H1 (cell line): ENCODE measurements around the gene STPG1. TPM values are rescaled to one million over a fixed set of nuclear protein-coding genes. Genes with fewer than 3 reads are reported as not detected.

Source experiments
- CTCF ChIA-PET: fragments of 300-600 bp; sonication (Branson Sonifier 250); formaldehyde crosslinking; loops from one replicate; lab custom pipeline; 2021; ENCODE audit not compliant: partially characterized antibody; lab: Charles Lee
- POLR2A ChIA-PET: fragments of 300-600 bp; sonication (Branson Sonifier 250); formaldehyde crosslinking; loops from one replicate; lab custom pipeline; 2021; ENCODE audit warnings: inconsistent platforms; ENCODE audit not compliant: partially characterized antibody; lab: Charles Lee
- DNase-seq, 2 experiments: peaks; one replicate each; pipeline versions ENCODE4 v3.0.0 to v3.0.0-alpha.2; 2010 to 2022; ENCODE audit warnings: low spot score in 2 of 2, low read depth in 1 of 2, mixed read lengths in 1 of 2
- FAIRE-seq: peaks from 2 replicates; lab custom pipeline; 2011; peaks lifted over from hg19 to GRCh38; lab: Jason Lieb, UNC
- H2AFZ ChIP-seq: 2 replicates; pipeline ENCODE4 v1.8.1; 2012; ENCODE audit warnings: low read length, inconsistent platforms
- H2AK5ac ChIP-seq: 2 replicates; pipeline ENCODE4 v1.6.1; 2013; ENCODE audit warnings: low read depth, low read length
- H2BK120ac ChIP-seq: replicated peaks from 2 replicates; pipeline ENCODE3; 2013; ENCODE audit warnings: low read depth, low read length, inconsistent platforms
- H2BK12ac ChIP-seq: 2 replicates; pipeline ENCODE4 v1.6.1; 2013; ENCODE audit warnings: low read depth, low read length
- H2BK15ac ChIP-seq: 2 replicates; pipeline ENCODE4 v1.6.1; 2013; ENCODE audit warnings: low read length
- H2BK20ac ChIP-seq: 2 replicates; pipeline ENCODE4 v1.6.1; 2013; ENCODE audit warnings: low read length
- H2BK5ac ChIP-seq: 2 replicates; pipeline ENCODE4 v1.6.1; 2013; ENCODE audit warnings: low read depth, low read length
- H3K14ac ChIP-seq: 2 replicates; pipeline ENCODE4 v1.6.1; 2013; ENCODE audit warnings: inconsistent platforms; ENCODE audit not compliant: insufficient read length
- H3K18ac ChIP-seq: 2 replicates; pipeline ENCODE4 v1.6.1; 2013; ENCODE audit warnings: low read length; ENCODE audit errors: extremely low read depth
- H3K23ac ChIP-seq: 2 replicates; pipeline ENCODE4 v1.6.1; 2013; ENCODE audit warnings: inconsistent platforms; ENCODE audit not compliant: insufficient read length
- H3K23me2 ChIP-seq: 2 replicates; pipeline ENCODE4 v1.6.1; 2013; ENCODE audit warnings: low read depth, low read length
- H3K27ac ChIP-seq: 2 replicates; pipeline ENCODE4 v1.6.1; 2011; ENCODE audit warnings: low read depth, low read length, inconsistent platforms
- H3K27me3 ChIP-seq, 4 experiments: replicated peaks in 1 of 4; 1 replicate in 1 of 4; 2 replicates in 3 of 4; pipeline versions ENCODE4 v1.6.1 to v1.8.1; 2011 to 2013; ENCODE audit warnings: low read length in 3 of 4, mild to moderate bottlenecking in 3 of 4, inconsistent platforms in 2 of 4, mixed read lengths in 2 of 4, moderate library complexity in 1 of 4; ENCODE audit not compliant: control insufficient read depth in 3 of 4, insufficient read depth in 3 of 4; ENCODE audit errors: extremely low read depth in 1 of 4
- H3K36me3 ChIP-seq, 4 experiments: 2 replicates each; pipeline versions ENCODE4 v1.6.1 to v1.8.1; 2011 to 2013; ENCODE audit warnings: mild to moderate bottlenecking in 4 of 4, low read length in 3 of 4, moderate library complexity in 2 of 4, control low read depth in 1 of 4, inconsistent platforms in 1 of 4; ENCODE audit not compliant: insufficient read depth in 4 of 4, control insufficient read depth in 2 of 4
- H3K4ac ChIP-seq: replicated peaks from 2 replicates; pipeline ENCODE3; 2013; ENCODE audit warnings: low read length, low read depth, mixed read lengths, inconsistent platforms; ENCODE audit not compliant: insufficient read length
- H3K4me1 ChIP-seq, 4 experiments: replicated peaks in 1 of 4; 1 replicate in 1 of 4; 2 replicates in 3 of 4; pipeline versions ENCODE4 v1.6.1 to v1.8.1; 2011 to 2013; ENCODE audit warnings: low read length in 3 of 4, inconsistent platforms in 2 of 4, mixed read lengths in 1 of 4; ENCODE audit not compliant: insufficient read depth in 4 of 4, control insufficient read depth in 3 of 4
- H3K4me2 ChIP-seq, 2 experiments: 2 replicates each; pipeline versions ENCODE4 v1.6.1 to v1.8.1; 2011 to 2013; ENCODE audit warnings: low read depth in 2 of 2, low read length in 2 of 2, control low read depth in 1 of 2, inconsistent platforms in 1 of 2, mild to moderate bottlenecking in 1 of 2; ENCODE audit not compliant: insufficient read depth in 1 of 2
- H3K4me3 ChIP-seq, 4 experiments: fragments of 200-600, 300-600 bp in 1 of 4; sonication (generic), shearing (Covaris generic), sonication (Bioruptor Twin) in 1 of 4; 2 replicates each; pipeline versions ENCODE4 v1.5.1 to v1.8.1; 2011 to 2016; ENCODE audit warnings: low read length in 4 of 4, low read depth in 3 of 4, control low read depth in 2 of 4, inconsistent platforms in 2 of 4, mild to moderate bottlenecking in 2 of 4, mixed read lengths in 1 of 4, moderate library complexity in 1 of 4; ENCODE audit not compliant: insufficient read depth in 2 of 4; ENCODE audit errors: extremely low read depth in 1 of 4
- H3K56ac ChIP-seq: replicated peaks from 2 replicates; pipeline ENCODE3; 2013; ENCODE audit warnings: low read depth, mild to moderate bottlenecking, mixed read lengths, low read length, inconsistent platforms; ENCODE audit not compliant: insufficient read length
- H3K79me1 ChIP-seq: 2 replicates; pipeline ENCODE4 v1.6.1; 2013; ENCODE audit warnings: low read depth, low read length, control low read depth
- H3K79me2 ChIP-seq, 2 experiments: 2 replicates each; pipeline versions ENCODE4 v1.6.1 to v1.8.1; 2012 to 2013; ENCODE audit warnings: low read length in 2 of 2, mild to moderate bottlenecking in 2 of 2, inconsistent platforms in 1 of 2; ENCODE audit not compliant: insufficient read depth in 2 of 2, control insufficient read depth in 1 of 2
- H3K9ac ChIP-seq, 4 experiments: replicated peaks in 1 of 4; 1 replicate in 1 of 4; 2 replicates in 3 of 4; pipeline versions ENCODE4 v1.6.1 to v1.8.1; 2011 to 2013; ENCODE audit warnings: low read depth in 3 of 4, low read length in 3 of 4, control low read depth in 2 of 4, mild to moderate bottlenecking in 2 of 4, moderate library complexity in 2 of 4, inconsistent platforms in 1 of 4; ENCODE audit errors: extremely low read depth in 1 of 4
- H3K9me3 ChIP-seq, 2 experiments: 2 replicates each; pipeline versions ENCODE4 v1.6.1 to v1.8.1; 2012 to 2013; ENCODE audit warnings: mild to moderate bottlenecking in 2 of 2, moderate library complexity in 2 of 2, control low read depth in 1 of 2, inconsistent platforms in 1 of 2, low read depth in 1 of 2, low read length in 1 of 2, mixed read lengths in 1 of 2; ENCODE audit not compliant: insufficient read depth in 2 of 2
- H4K20me1 ChIP-seq, 2 experiments: replicated peaks in 1 of 2; 2 replicates each; pipeline versions ENCODE3 to v1.8.1; 2011 to 2013; ENCODE audit warnings: inconsistent platforms in 2 of 2, low read length in 2 of 2, mild to moderate bottlenecking in 1 of 2; ENCODE audit not compliant: insufficient read depth in 2 of 2, control insufficient read depth in 1 of 2
- H4K5ac ChIP-seq: 2 replicates; pipeline ENCODE4 v1.6.1; 2013; ENCODE audit warnings: low read length, low read depth, mixed read lengths, inconsistent platforms; ENCODE audit not compliant: insufficient read length
- H4K8ac ChIP-seq: 2 replicates; pipeline ENCODE4 v1.8.0; 2013; ENCODE audit warnings: mild to moderate bottlenecking, moderate library complexity, low read length, inconsistent platforms; ENCODE audit not compliant: insufficient read depth; ENCODE audit errors: extremely low read depth
- H4K91ac ChIP-seq: replicated peaks from 2 replicates; pipeline ENCODE3; 2013; ENCODE audit warnings: low read length, mixed read lengths, inconsistent platforms; ENCODE audit not compliant: insufficient read length
- HDAC2 ChIP-seq, 2 experiments: fragments of 300-600 bp in 1 of 2; sonication (generic) in 1 of 2; IDR thresholded peaks; 2 replicates each; pipeline ENCODE4 v1.6.1; 2011 to 2012; ENCODE audit warnings: low read depth in 2 of 2, low read length in 2 of 2, mild to moderate bottlenecking in 2 of 2, moderate library complexity in 2 of 2, borderline replicate concordance in 1 of 2, inconsistent platforms in 1 of 2
- KDM1A ChIP-seq: fragments of 200-600, 300-600 bp; sonication (generic); IDR thresholded peaks from 2 replicates; pipeline ENCODE4 v1.7.1; 2016; ENCODE audit warnings: mild to moderate bottlenecking, low read length, borderline replicate concordance
- WGBS, 2 experiments: shearing (Covaris generic) in 1 of 2; methylation state at CpG; one replicate each; pipeline versions ENCODE4 v1.1.6 to v1.1.7; 2013 to 2015; ENCODE audit warnings: low lambda C conversion rate in 2 of 2, mixed read lengths in 2 of 2, inconsistent platforms in 1 of 2, low coverage in 1 of 2, missing lambda C conversion rate in 1 of 2; ENCODE audit not compliant: insufficient replicate concordance in 2 of 2, insufficient coverage in 1 of 2, insufficient read length in 1 of 2; ENCODE audit errors: extremely low coverage in 1 of 2, missing lambda C conversion rate in 1 of 2; 5-methylcytosine and 5-hydroxymethylcytosine counted together
- polyA plus RNA-seq, 7 experiments: library from polyadenylated mRNA; depleted of rRNA in 3 of 7; stranded (reverse) in 5 of 7; unstranded in 2 of 7; fragments of >200 nt in 5 of 7; fragments of 200-250 nt in 2 of 7; gene quantifications; 1 replicate in 5 of 7; 2 replicates in 1 of 7; 4 replicates in 1 of 7; pipeline versions ENCODE4 v1.2.1 to v1.2.3, GENCODE V29; 2011 to 2013; ENCODE audit warnings: missing spikeins in 2 of 7, mixed read lengths in 2 of 7
- total RNA-seq: library from RNA; stranded (reverse); fragmentation: NEBNext Ultra II Directional; extraction: Animal tissue kit (Norgen Biotek cat#: 25700); gene quantifications from 2 replicates; pipeline ENCODE4 v1.2.1, GENCODE V29; 2021

The STPG1 gene
- total and polyA plus RNA-seq, 2 of the 8 experiments (the other 6 are each of a cell fraction or from before 2014, with no cell fraction given): 10.3 to 11.2 TPM

DNA sequence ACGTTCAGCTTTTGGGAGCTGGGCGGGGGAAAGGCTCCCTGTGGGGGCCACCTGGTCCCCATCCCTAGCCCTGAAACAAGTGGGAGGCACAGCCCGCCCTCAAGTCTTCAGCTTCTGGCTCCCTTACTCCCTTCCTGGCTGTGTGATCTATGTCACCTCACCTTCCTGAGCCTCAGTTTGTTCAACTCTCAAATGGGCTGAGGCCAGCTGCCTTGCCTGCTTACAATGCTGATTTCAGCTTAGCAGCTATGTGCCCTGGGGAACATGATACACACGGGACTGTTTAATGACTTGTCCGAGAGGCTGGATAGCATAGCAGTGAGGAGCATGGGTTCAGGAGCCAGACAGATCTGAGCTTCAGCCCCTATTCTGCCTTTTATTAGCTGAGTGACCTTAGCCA is 75.1 kb downstream of the STPG1 start:
- Histone ChIP-seq H3K4ac (no peak overlapping the region), H3K4me2 (no peak overlapping the region; a peak in 1 of 4 replicates), H4K91ac (no peak overlapping the region), H4K8ac (no peak overlapping the region), H3K79me1 (no peaks in the 10 kb centered on the region), H3K79me2 (no peaks in the 10 kb centered on the region), H3K4me3 (no peak overlapping the region), H3K23me2 (no peaks in the 10 kb centered on the region; the same call in 1 of the 2 replicates), H2BK5ac (0 out of 2 replicates have a peak overlapping the region, but pooled peaks have one; percentile 37), H2BK15ac (no peak overlapping the region), H3K23ac (no peak overlapping the region), H2AK5ac (no peak overlapping the region; the same call in 1 of the 2 replicates), H3K4me1 (peaks cover 0 to 36% (median 24%) of the 10 kb centered on the region in 4 experiments; a peak in 6 of 7 replicates), H3K9ac (no peak overlapping the region), H2BK120ac (no peak overlapping the region), H2BK12ac (no peak overlapping the region), H3K56ac (no peak overlapping the region), H3K9me3 (no peaks in the 10 kb centered on the region), H3K27me3 (no peaks in the 10 kb centered on the region), H4K20me1 (no peaks in the 10 kb centered on the region), H3K14ac (no peak overlapping the region), H4K5ac (no peak overlapping the region), H2BK20ac (no peak overlapping the region), H3K36me3 (no peaks in the 10 kb centered on the region; a peak in 1 of 8 replicates), H3K27ac (no peak overlapping the region), H3K18ac (no peak overlapping the region), H2AFZ (no peak overlapping the region)
- 94% methylated on average over 5 of the region's 5 CpGs; no CpG with 5 or more reads in 1 of the 2 experiments for WGBS, 2 experiments
- ChIA-PET POLR2A (no interaction called here), CTCF (interaction anchor here (0.7 to 4.3 kb wide), 7 partner anchors 11 to 139 kb away, joined by 3 to 20 read pairs (median 4); no protein-coding TSS in a partner anchor)
- no peak for DNase-seq
- FAIRE-seq: no peak
- peak; percentile 76; the same call in 1 of the 2 replicates for TF ChIP-seq KDM1A
- no peak for TF ChIP-seq HDAC2 (IDR thresholded peaks at IDR 0.05; ENCODE audit: borderline replicate concordance in 1 of 2, low read depth in 2 of 2, low read length in 2 of 2)
